Heart right ventricle (tissue), 16 donors: Measurements from ENCODE around the gene PRR5L. TPM values are rescaled to one million over a fixed set of nuclear protein-coding genes. Genes with fewer than 3 reads are reported as not detected.
"Not testable (repeated sequence)": the region's sequence is repeated elsewhere in the genome, so short reads cannot be mapped to it uniquely, and the experiment has no call there.

Experiments used
- ATAC-seq, 8 donors: fragments of 200-7000 bp; cut with Tn5 transposase; one replicate each; pipeline ENCODE4 v1.9.1; 2020; ENCODE audit warnings: mild to moderate bottlenecking in 8 of 8, moderate library complexity in 8 of 8, moderate number of reproducible peaks in 1 of 8
- DNase-seq, 2 donors: peaks; one replicate each; pipeline ENCODE4 v3.0.0-alpha.2; 2020
- H3K27ac ChIP-seq, 10 donors: fragments of 200-600 bp; sonication (generic) in 2 of 10; one replicate each; pipeline versions ENCODE4 v1.5.0 to v1.8.0; 2020 to 2022; ENCODE audit warnings: mild to moderate bottlenecking in 3 of 10
- H3K27me3 ChIP-seq, 7 donors: fragments of 200-600 bp; one replicate each; pipeline ENCODE4 v1.8.0; 2021 to 2022; ENCODE audit warnings: mild to moderate bottlenecking in 2 of 7
- H3K36me3 ChIP-seq, 9 donors: fragments of 200-600 bp; sonication (generic) in 1 of 9; one replicate each; pipeline versions ENCODE4 v1.5.0 to v1.8.0; 2020 to 2022; ENCODE audit warnings: mild to moderate bottlenecking in 2 of 9
- H3K4me1 ChIP-seq, 9 donors: fragments of 200-600 bp; sonication (generic) in 1 of 9; one replicate each; pipeline versions ENCODE4 v1.5.0 to v1.8.0; 2020 to 2022; ENCODE audit warnings: mild to moderate bottlenecking in 4 of 9
- H3K4me3 ChIP-seq, 10 donors: fragments of 200-600 bp; sonication (generic) in 2 of 10; one replicate each; pipeline versions ENCODE4 v1.5.0 to v1.8.0; 2020 to 2022; ENCODE audit warnings: mild to moderate bottlenecking in 7 of 10, moderate library complexity in 2 of 10
- H3K9me3 ChIP-seq, 11 donors: fragments of 200-600 bp in 10 of 11; sonication (generic) in 2 of 11; one replicate each; pipeline versions ENCODE4 v1.5.0 to v1.8.0; 2013 to 2022; ENCODE audit warnings: mild to moderate bottlenecking in 2 of 11, control low read depth in 1 of 11, moderate library complexity in 1 of 11
- CTCF ChIP-seq, 9 donors: fragments of 200-600 bp; sonication (generic) in 2 of 9; IDR thresholded peaks; one replicate each; pipeline versions ENCODE4 v1.5.0 to v1.8.0; 2021 to 2022; ENCODE audit warnings: antibody characterized with exemption in 9 of 9, mild to moderate bottlenecking in 5 of 9, moderate library complexity in 1 of 9
- WGBS, 2 donors: extraction: QIAGEN DNeasy Blood & Tissue Kit; methylation state at CpG; one replicate each; pipeline ENCODE4 v1.1.7; 2013; ENCODE audit warnings: inconsistent platforms in 1 of 2; 5-methylcytosine and 5-hydroxymethylcytosine counted together
- intact Hi-C, 10 donors: fragments of 100-400 bp; cut with DNase I; formaldehyde crosslinking; loops; one replicate each; pipeline versions ENCODE4 v1.11.1 to v1.14.2; 2022
- polyA plus RNA-seq, 2 donors: library from polyadenylated mRNA; stranded (reverse); fragments of 200-250 nt; gene quantifications; one replicate each; pipeline ENCODE4 v1.2.3, GENCODE V29; 2013
- total RNA-seq, 10 donors: library from RNA; stranded (reverse); fragmentation: NEBNext Ultra II Directional in 3 of 10; extraction: Animal tissue kit (Norgen Biotek cat#: 25700) in 3 of 10; gene quantifications; one replicate each; pipeline versions ENCODE4 v1.2.1 to v1.2.4, GENCODE V29; 2021 to 2023
- donor health status: Arrhythmogenic right ventricular cardiomyopathy.
- donor health status: ischemic (EF 13 %, LVEDD 7.1; RV severe dilation, severe dysfunction).
- donor health status: healthy with polysubstance abuse.
- donor health status: DM: no; HTN: yes; CAD: no.
- donor health status: DM: no; HTN: no; CAD: no.
- donor health status: ischemic (EF 25% LVEDD 6.9; RV normal size, moderate dysfunction).
- donor health status: ischemic (EF 25% LVEDD 5.7; RV mildly dilated, moderate dysfunction).
- donor health status: healthy.
- donor health status: DM: yes; HTN: yes; CAD: no.
- donor health status: Ischemic cardiomyopathy.
- donor health status: ischemic (EF 35%, LVEDD 5.7; RV mildly dilated, moderate dysfunction).
- donor health status: nonischemic (EF 11% LVEDD 7.7; RV severe dilation, severe dysfunction).
- donor health status: DM: yes; HTN: yes; CAD: no.
- donor health status: PGD.
- donor health status: ischemic (EF 29% LVEDD 5.4; RV normal size, mild dysfunction).
- donor health status: nonischemic (EF 23%, LVEDD 6.1; RV moderate dilation, normal function).

Gene PRR5L
- total and polyA plus RNA-seq, 12 donors, result 0.80 to 10.7 (median 2.4) TPM

GRCh38 chr11:36480833-36481232 is 184.7 kb downstream of the PRR5L start:
- Histone ChIP-seq H3K36me3 (peaks cover 0 to 29% (median 4%) of the 10 kb centered on the region in 9 donors), H3K27ac (peak overlapping the region in 2 of 10 donors; percentile 6 to 69)
- no peak for TF ChIP-seq CTCF (IDR thresholded peaks at IDR 0.05)

GRCh38 chr11:36483042-36483441 is 187.0 kb downstream of the PRR5L start:
- H3K4me1 ChIP-seq, result peaks cover 0 to 50% (median 17%) of the 10 kb centered on the region in 9 donors
- 93 to 96% methylated on average over 3 of the region's 4 CpGs for WGBS, 2 donors
- peaks cover 0 to 48% (median 6%) of the 10 kb centered on the region in 9 donors for H3K36me3 ChIP-seq
- DNase-seq, H3K27me3 ChIP-seq, intact Hi-C loops, H3K27ac ChIP-seq, ATAC-seq, H3K4me3 ChIP-seq, H3K9me3 ChIP-seq: not testable (repeated sequence)

More at GRCh38 chr11:36480833-36481232, 184.7 kb downstream of the PRR5L start:
- no peaks in the 10 kb centered on the region for H3K27me3 ChIP-seq
- no peak overlapping the region for H3K4me3 ChIP-seq
- peaks cover 0 to 36% (median 3%) of the 10 kb centered on the region in 9 donors for H3K4me1 ChIP-seq
- intact Hi-C loops, result no loop called here
- no peaks in the 10 kb centered on the region for H3K9me3 ChIP-seq
- DNase-seq, result no peak
- ATAC-seq, result peak in 2 of 8 donors; percentile 56 to 59

- Histone ChIP-seq H3K9me3 (no peaks in the 10 kb centered on the region), H3K27me3 (no peaks in the 10 kb centered on the region), H3K4me3 (no peak overlapping the region), H3K36me3 (peaks cover 0 to 72% (median 6%) of the 10 kb centered on the region in 9 donors), H3K4me1 (peaks cover 0 to 46% (median 21%) of the 10 kb centered on the region in 9 donors), H3K27ac (peak overlapping the region in 1 of 10 donors; percentile 11)
- TF ChIP-seq CTCF (IDR thresholded peaks at IDR 0.05), result no peak
- no peak for DNase-seq
- 73 to 82% methylated on average over 6 of the region's 6 CpGs for WGBS, 2 donors
- intact Hi-C loops, result no loop called here
- no peak for ATAC-seq
These were observed 189.4 kb downstream of the PRR5L start for GRCh38 chr11:36485298-36486002.

GRCh38 chr11:36487619-36488018 is 191.5 kb downstream of the PRR5L start:
- intact Hi-C loops, result no loop called here
- Histone ChIP-seq H3K27me3 (no peaks in the 10 kb centered on the region), H3K9me3 (no peaks in the 10 kb centered on the region), H3K27ac (peak overlapping the region; percentile 22 to 74 (median 60)), H3K36me3 (peaks cover 0 to 94% (median 19%) of the 10 kb centered on the region in 9 donors), H3K4me1 (peaks cover 0 to 48% (median 20%) of the 10 kb centered on the region in 9 donors), H3K4me3 (no peak overlapping the region)
- ATAC-seq (peak in 2 of 8 donors; percentile 53 to 69), DNase-seq (no peak)
- TF ChIP-seq CTCF (IDR thresholded peaks at IDR 0.05), result no peak
- 54 to 59% methylated on average over 4 of the region's 4 CpGs for WGBS, 2 donors

- no peaks in the 10 kb centered on the region for H3K27me3 ChIP-seq
- DNase-seq (no peak), ATAC-seq (peak in 3 of 8 donors; percentile 31 to 53 (median 31))
- no peak overlapping the region for H3K4me3 ChIP-seq
- no peak for TF ChIP-seq CTCF (IDR thresholded peaks at IDR 0.05)
- no peaks in the 10 kb centered on the region for H3K9me3 ChIP-seq
- 57 to 61% methylated on average over 5 of the region's 5 CpGs for WGBS, 2 donors
- peak overlapping the region; percentile 17 to 74 (median 60) for H3K27ac ChIP-seq
- intact Hi-C loops, result no loop called here
- H3K4me1 ChIP-seq, result peaks cover 0 to 52% (median 20%) of the 10 kb centered on the region in 9 donors
- H3K36me3 ChIP-seq, result peaks cover 0 to 98% (median 19%) of the 10 kb centered on the region in 9 donors
These were observed 192.0 kb downstream of the PRR5L start for GRCh38 chr11:36488096-36488495.
